Endothelial cell of umbilical vein (primary cell): ENCODE data around the gene GPRIN1. TPM values are rescaled to one million over a fixed set of nuclear protein-coding genes. Genes with fewer than 3 reads are reported as not detected.

Experiments used
- BruUV-seq: library from RNA; stranded (reverse); fragments of 400-500 nt; replicated peaks from 2 replicates; lab custom pipeline; 2021; lab: Mats Ljungman, UMichigan
- CTCF ChIA-PET: fragments of 300-600, 350-600 bp; sonication (Branson Sonifier 250); formaldehyde crosslinking; loops from one replicate; lab custom pipeline; 2021; ENCODE audit warnings: antibody characterized with exemption, inconsistent platforms; lab: Charles Lee
- POLR2A ChIA-PET: fragments of 300-600, 350-600 bp; sonication (Branson Sonifier 250); formaldehyde crosslinking; loops from one replicate; lab custom pipeline; 2021; ENCODE audit warnings: antibody characterized with exemption, inconsistent platforms; lab: Charles Lee
- DNase-seq: peaks from one replicate; pipeline ENCODE4 v3.0.0-alpha.2; 2011; ENCODE audit warnings: low read depth, low spot score
- FAIRE-seq: peaks from 2 replicates; lab custom pipeline; 2011; peaks lifted over from hg19 to GRCh38; lab: Jason Lieb, UNC
- H2AFZ ChIP-seq: 2 replicates; pipeline ENCODE4 v1.6.0; 2012; ENCODE audit warnings: low read depth, low read length, control low read depth, inconsistent platforms
- H3K27ac ChIP-seq: 2 replicates; pipeline ENCODE4 v1.5.1; 2011; ENCODE audit warnings: low read depth, mild to moderate bottlenecking, control low read depth, low read length, moderate library complexity; ENCODE audit not compliant: insufficient read depth
- H3K27me3 ChIP-seq, 2 experiments: 2 replicates each; pipeline versions ENCODE4 v1.6.0 to v1.6.1; 2011; ENCODE audit warnings: low read length in 2 of 2, mixed read lengths in 1 of 2; ENCODE audit not compliant: control insufficient read depth in 2 of 2, insufficient read depth in 2 of 2
- H3K36me3 ChIP-seq, 2 experiments: 2 replicates in 1 of 2; 3 replicates in 1 of 2; pipeline ENCODE4 v1.5.1; 2011; ENCODE audit warnings: low read length in 2 of 2, mild to moderate bottlenecking in 1 of 2, moderate library complexity in 1 of 2; ENCODE audit not compliant: control insufficient read depth in 2 of 2, insufficient read depth in 2 of 2; ENCODE audit errors: extremely low read depth in 1 of 2
- H3K4me1 ChIP-seq: 3 replicates; pipeline ENCODE4 v1.5.1; 2011; ENCODE audit warnings: mild to moderate bottlenecking, low read length; ENCODE audit not compliant: control insufficient read depth, insufficient read depth; ENCODE audit errors: extremely low read depth
- H3K4me2 ChIP-seq: 2 replicates; pipeline ENCODE4 v1.6.1; 2011; ENCODE audit warnings: low read length, control low read depth, mixed read lengths; ENCODE audit not compliant: insufficient read depth
- H3K4me3 ChIP-seq, 3 experiments: fragments of 200-600 bp in 1 of 3; sonication (generic), shearing (Covaris generic) in 1 of 3; replicated peaks in 1 of 3; 2 replicates each; pipeline ENCODE4 v1.5.1; 2011 to 2016; ENCODE audit warnings: control low read depth in 3 of 3, low read length in 3 of 3, mild to moderate bottlenecking in 2 of 3, inconsistent platforms in 1 of 3, low read depth in 1 of 3, moderate library complexity in 1 of 3; ENCODE audit not compliant: insufficient read depth in 1 of 3
- H3K79me2 ChIP-seq: 2 replicates; pipeline ENCODE4 v1.6.0; 2012; ENCODE audit warnings: low read length, inconsistent platforms; ENCODE audit not compliant: control insufficient read depth, insufficient read depth
- H3K9ac ChIP-seq: replicated peaks from 2 replicates; pipeline ENCODE3; 2011; ENCODE audit warnings: low read length, control low read depth; ENCODE audit not compliant: insufficient read depth; ENCODE audit errors: extremely low read depth
- H3K9me1 ChIP-seq: replicated peaks from 3 replicates; pipeline ENCODE4 v1.6.0; 2011; ENCODE audit warnings: mild to moderate bottlenecking, low read length; ENCODE audit not compliant: control insufficient read depth, insufficient read depth; ENCODE audit errors: extremely low read depth
- H3K9me3 ChIP-seq: replicated peaks from 2 replicates; pipeline ENCODE4 v1.5.1; 2012; ENCODE audit warnings: low read length, inconsistent platforms; ENCODE audit not compliant: control insufficient read depth, insufficient read depth
- H4K20me1 ChIP-seq: replicated peaks from 2 replicates; pipeline ENCODE3; 2011; ENCODE audit warnings: mild to moderate bottlenecking, low read length; ENCODE audit not compliant: control insufficient read depth, insufficient read depth; ENCODE audit errors: extremely low read depth
- EZH2 ChIP-seq: IDR thresholded peaks from 2 replicates; pipeline ENCODE4 v1.6.1; 2012; ENCODE audit warnings: borderline replicate concordance, low read depth, mild to moderate bottlenecking, moderate library complexity, low read length, inconsistent platforms; ENCODE audit not compliant: severe bottlenecking
- FOS ChIP-seq: IDR thresholded peaks from 2 replicates; pipeline ENCODE4 v1.6.1; 2011; ENCODE audit warnings: mild to moderate bottlenecking, low read length, moderate library complexity, borderline replicate concordance; ENCODE audit not compliant: insufficient read depth
- GATA2 ChIP-seq: IDR thresholded peaks from 2 replicates; pipeline ENCODE4 v1.7.0; 2011; ENCODE audit warnings: low read depth, mild to moderate bottlenecking, moderate library complexity, mixed read lengths, low read length; ENCODE audit not compliant: insufficient read length, insufficient read depth
- JUN ChIP-seq: IDR thresholded peaks from 2 replicates; pipeline ENCODE4 v1.6.1; 2011; ENCODE audit warnings: borderline replicate concordance, low read depth; ENCODE audit not compliant: insufficient read length, insufficient read depth
- MYC ChIP-seq: IDR thresholded peaks from one replicate; pipeline ENCODE4 v1.6.1; 2011; ENCODE audit warnings: mild to moderate bottlenecking, low read depth, low read length
- POLR2A ChIP-seq: IDR thresholded peaks from 2 replicates; pipeline ENCODE4 v1.6.1; 2012; ENCODE audit warnings: low read depth, mild to moderate bottlenecking, control low read depth, low read length
- POLR2AphosphoS5 ChIP-seq: IDR thresholded peaks from 2 replicates; pipeline ENCODE4 v1.6.1; 2012; ENCODE audit warnings: low read depth, mild to moderate bottlenecking, control low read depth, low read length, moderate library complexity; ENCODE audit not compliant: insufficient read depth
- dilution Hi-C: fragments of 300-500 bp; cut with MboI; formaldehyde crosslinking; loops from one replicate; pipeline ENCODE4 v1.15.0; 2019; ENCODE audit warnings: low sequenced_read_pairs; ENCODE audit not compliant: extremely low pct_ligation_motif_present
- intact Hi-C: fragments of 100-400 bp; cut with micrococcal nuclease; formaldehyde crosslinking; loops from one replicate; pipeline ENCODE4 v1.10.0; 2022
- polyA plus RNA-seq, 4 experiments: library from polyadenylated mRNA; depleted of rRNA in 3 of 4; stranded (reverse) in 3 of 4; unstranded in 1 of 4; fragments of >200 nt; gene quantifications; 2 replicates each; pipeline versions ENCODE4 v1.2.1 to v1.2.3, GENCODE V29; 2011 to 2012; ENCODE audit warnings: missing spikeins in 1 of 4
- total RNA-seq: library from RNA; stranded (reverse); gene quantifications from 2 replicates; pipeline ENCODE4 v1.2.3, GENCODE V29; 2021
- TF ChIP-seq, protein P1 (sequence below): IDR thresholded peaks from 2 replicates; pipeline ENCODE4 v1.6.1; 2011; ENCODE audit not compliant: insufficient read depth, insufficient read length
- TF ChIP-seq, protein P2 (sequence below), 2 donors: IDR thresholded peaks; 1 replicate in 1 of 2; 2 replicates in 1 of 2; pipeline ENCODE4 v1.5.1; 2011; ENCODE audit warnings: low read length in 2 of 2, mild to moderate bottlenecking in 2 of 2, moderate library complexity in 2 of 2, control low read depth in 1 of 2, inconsistent platforms in 1 of 2, low read depth in 1 of 2; ENCODE audit not compliant: insufficient read depth in 1 of 2; ENCODE audit errors: extremely low read depth in 1 of 2

GPRIN1 gene
- total and polyA plus RNA-seq, 2 donors (not counting 3 experiments of a cell fraction or from before 2014, with no cell fraction given) = 2.4 to 10.4 TPM

DNA sequence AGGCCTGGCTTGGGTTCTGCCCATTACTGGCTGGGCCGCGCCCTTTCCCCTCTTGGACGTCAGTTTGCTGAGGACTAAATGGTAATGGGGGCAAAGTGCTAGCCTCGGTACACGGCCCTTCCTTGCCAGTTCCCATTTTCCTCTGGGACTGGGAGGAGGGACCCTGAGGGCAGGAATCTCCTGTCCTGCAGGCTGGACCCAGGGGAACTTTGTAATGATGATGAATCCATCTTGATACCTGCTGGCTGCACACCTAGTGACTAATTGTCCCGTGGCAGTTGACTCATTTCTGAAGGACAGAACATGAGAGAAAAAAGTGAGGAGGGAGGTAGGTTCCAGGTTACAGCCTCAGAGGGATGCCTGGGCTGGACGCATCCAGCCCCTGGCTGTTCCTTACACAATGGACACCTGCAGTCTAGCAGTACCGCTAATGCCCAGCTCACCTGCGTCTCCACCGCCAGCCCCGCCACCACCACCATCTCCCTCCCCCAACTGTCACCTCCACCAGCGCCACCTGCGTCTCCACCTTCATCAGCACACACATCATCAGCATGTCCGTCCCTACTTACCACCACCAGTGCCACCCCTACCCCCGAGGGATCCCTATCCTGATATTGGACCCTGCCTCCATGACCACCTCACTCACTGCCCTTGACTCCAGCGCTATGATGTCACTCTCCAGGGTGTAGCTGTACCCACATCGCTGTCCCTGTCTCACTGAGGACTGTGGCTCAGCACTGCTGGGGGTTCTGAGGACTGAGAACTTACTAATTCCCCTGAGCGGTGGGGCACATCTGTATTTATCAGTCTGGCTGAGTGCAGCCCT, 56.5 kb downstream of the GPRIN1 start:
- H3K4me1 ChIP-seq = no peaks in the 10 kb centered on the region
- FAIRE-seq (no peak), DNase-seq (no peak)
- dilution Hi-C loops (no loop called here), intact Hi-C loops (no loop called here)
- no TSS peak for BruUV-seq
- TF ChIP-seq, protein P1, sequence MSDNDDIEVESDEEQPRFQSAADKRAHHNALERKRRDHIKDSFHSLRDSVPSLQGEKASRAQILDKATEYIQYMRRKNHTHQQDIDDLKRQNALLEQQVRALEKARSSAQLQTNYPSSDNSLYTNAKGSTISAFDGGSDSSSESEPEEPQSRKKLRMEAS = no peak
- TF ChIP-seq, protein P2, sequence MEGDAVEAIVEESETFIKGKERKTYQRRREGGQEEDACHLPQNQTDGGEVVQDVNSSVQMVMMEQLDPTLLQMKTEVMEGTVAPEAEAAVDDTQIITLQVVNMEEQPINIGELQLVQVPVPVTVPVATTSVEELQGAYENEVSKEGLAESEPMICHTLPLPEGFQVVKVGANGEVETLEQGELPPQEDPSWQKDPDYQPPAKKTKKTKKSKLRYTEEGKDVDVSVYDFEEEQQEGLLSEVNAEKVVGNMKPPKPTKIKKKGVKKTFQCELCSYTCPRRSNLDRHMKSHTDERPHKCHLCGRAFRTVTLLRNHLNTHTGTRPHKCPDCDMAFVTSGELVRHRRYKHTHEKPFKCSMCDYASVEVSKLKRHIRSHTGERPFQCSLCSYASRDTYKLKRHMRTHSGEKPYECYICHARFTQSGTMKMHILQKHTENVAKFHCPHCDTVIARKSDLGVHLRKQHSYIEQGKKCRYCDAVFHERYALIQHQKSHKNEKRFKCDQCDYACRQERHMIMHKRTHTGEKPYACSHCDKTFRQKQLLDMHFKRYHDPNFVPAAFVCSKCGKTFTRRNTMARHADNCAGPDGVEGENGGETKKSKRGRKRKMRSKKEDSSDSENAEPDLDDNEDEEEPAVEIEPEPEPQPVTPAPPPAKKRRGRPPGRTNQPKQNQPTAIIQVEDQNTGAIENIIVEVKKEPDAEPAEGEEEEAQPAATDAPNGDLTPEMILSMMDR (IDR thresholded peaks at IDR 0.05; ENCODE audit: extremely low read depth in 1 of 2, insufficient read depth in 1 of 2, low read depth in 1 of 2, low read length in 2 of 2) = no peak
- TF ChIP-seq MYC (no peak), EZH2 (no peak), FOS (no peak), POLR2AphosphoS5 (no peak), GATA2 (no peak), POLR2A (no peak), JUN (no peak)
- ChIA-PET CTCF (interaction anchor here (1.0 kb wide), 1 partner anchor 11 kb away, joined by 5 read pairs; no protein-coding TSS in a partner anchor), POLR2A (no interaction called here)
- H3K36me3 ChIP-seq = no peaks in the 10 kb centered on the region
- no peak overlapping the region for H3K4me3 ChIP-seq
- H3K27ac ChIP-seq = no peak overlapping the region
- H3K9me1 ChIP-seq = no peaks in the 10 kb centered on the region
- H3K9me3 ChIP-seq = no peaks in the 10 kb centered on the region
- no peaks in the 10 kb centered on the region for H4K20me1 ChIP-seq
- no peak overlapping the region for H3K9ac ChIP-seq
- H3K4me2 ChIP-seq = no peak overlapping the region
- no peaks in the 10 kb centered on the region for H3K79me2 ChIP-seq
- H3K27me3 ChIP-seq = no peaks in the 10 kb centered on the region
- H2AFZ ChIP-seq = no peak overlapping the region
